ENCODE results near the gene TAF15. TPM values are rescaled to one million over a fixed set of nuclear protein-coding genes. Genes with fewer than 3 reads are reported as not detected.

TAF15 gene
- total and polyA plus RNA-seq, 11 donors: 30.1 to 151 (median 116) TPM

GRCh38 chr17:35808240-35808961 lies 883 bp upstream of the TAF15 start:
- peak overlapping the region in 11 of 12 donors; percentile 58 to 96 (median 84) for H3K4me3 ChIP-seq
- intact Hi-C loops (cut with DNase I): loop anchor here in 1 of 10 donors (10.0 kb wide), 1 partner anchor 194 kb away; no protein-coding TSS in a partner anchor
- DNase-seq (no peak), ATAC-seq (no peak)
- WGBS, 4 donors: 29 to 34% (median 31%) methylated on average over 19 of the region's 19 CpGs
- TF ChIP-seq POLR2A (IDR thresholded peaks at IDR 0.05) (no peak), CTCF (IDR thresholded peaks at IDR 0.05) (no peak)
- H3K4me1 ChIP-seq: peaks cover 0 to 49% (median 29%) of the 10 kb centered on the region in 12 donors
- peak overlapping the region in 11 of 12 donors; percentile 76 to 99 (median 94) for H3K27ac ChIP-seq
- H3K36me3 ChIP-seq: peaks cover 0 to 5% (median 0%) of the 10 kb centered on the region in 9 donors
- H3K27me3 ChIP-seq: no peaks in the 10 kb centered on the region
- no peaks in the 10 kb centered on the region for H3K9me3 ChIP-seq

- Histone ChIP-seq H3K4me1 (peaks cover 0 to 50% (median 35%) of the 10 kb centered on the region in 12 donors), H3K4me3 (peak overlapping the region; percentile 58 to 96 (median 84)), H3K9me3 (no peaks in the 10 kb centered on the region), H3K36me3 (peaks cover 0 to 5% (median 0%) of the 10 kb centered on the region in 9 donors), H3K27me3 (no peaks in the 10 kb centered on the region), H3K27ac (peak overlapping the region; percentile 76 to 99 (median 94))
- 0 to 2% (median 1%) methylated on average over 8 to 24 of the region's 24 CpGs for WGBS, 4 donors
- TF ChIP-seq POLR2A (IDR thresholded peaks at IDR 0.05) (no peak), CTCF (IDR thresholded peaks at IDR 0.05) (no peak)
- DNase-seq (no peak), ATAC-seq (no peak)
- intact Hi-C loops (cut with DNase I): loop anchor here in 3 of 10 donors (1.0 to 10.0 kb wide), 2 partner anchors 46 to 195 kb away; no protein-coding TSS in a partner anchor
These were observed 674 bp downstream of the TAF15 start for GRCh38 chr17:35809855-35810461.

- H3K4me1 ChIP-seq: peaks cover 0 to 61% (median 41%) of the 10 kb centered on the region in 12 donors
- no peak for DNase-seq
- H3K4me3 ChIP-seq: peak overlapping the region in 1 of 12 donors; percentile 80
- TF ChIP-seq CTCF (IDR thresholded peaks at IDR 0.05) (no peak), POLR2A (IDR thresholded peaks at IDR 0.05) (no peak)
- 80 to 86% (median 85%) methylated on average over 6 of the region's 6 CpGs for WGBS, 4 donors
- no peak for ATAC-seq
- no peaks in the 10 kb centered on the region for H3K9me3 ChIP-seq
- no peak overlapping the region for H3K27ac ChIP-seq
- H3K36me3 ChIP-seq: peaks cover 0 to 11% (median 7%) of the 10 kb centered on the region in 9 donors
- H3K27me3 ChIP-seq: no peaks in the 10 kb centered on the region
- intact Hi-C loops (cut with DNase I): no loop called here
These were observed 2.5 kb downstream of the TAF15 start for GRCh38 chr17:35811759-35812158.

GRCh38 chr17:35812456-35812855 lies 3.2 kb downstream of the TAF15 start:
- Histone ChIP-seq H3K27ac (no peak overlapping the region), H3K9me3 (no peaks in the 10 kb centered on the region), H3K27me3 (no peaks in the 10 kb centered on the region), H3K36me3 (peaks cover 0 to 15% (median 8%) of the 10 kb centered on the region in 9 donors), H3K4me3 (no peak overlapping the region), H3K4me1 (peaks cover 0 to 63% (median 47%) of the 10 kb centered on the region in 12 donors)
- TF ChIP-seq CTCF (IDR thresholded peaks at IDR 0.05): no peak
- TF ChIP-seq POLR2A (IDR thresholded peaks at IDR 0.05): no peak
- no peak for ATAC-seq
- WGBS, 4 donors: 86 to 92% (median 91%) methylated on average over 5 of the region's 5 CpGs
- intact Hi-C loops (cut with DNase I): no loop called here
- no peak for DNase-seq
